ENCODE data around the gene SLC2A6.

The SLC2A6 gene

GRCh38 chr9:133491656-133491925 is 12.7 kb upstream of the SLC2A6 start:
- TF ChIP-seq CTCF (IDR thresholded peaks at IDR 0.05; ENCODE audit: low read depth, low read length, missing control alignments): no peak
- in situ Hi-C loops (cut with HindIII; ENCODE audit: low sequenced_read_pairs): no loop called here
- DNase-seq (ENCODE audit: low read depth): no peak
- H3K4me3 ChIP-seq (ENCODE audit: low read depth, low read length): no peak overlapping the region

DNA sequence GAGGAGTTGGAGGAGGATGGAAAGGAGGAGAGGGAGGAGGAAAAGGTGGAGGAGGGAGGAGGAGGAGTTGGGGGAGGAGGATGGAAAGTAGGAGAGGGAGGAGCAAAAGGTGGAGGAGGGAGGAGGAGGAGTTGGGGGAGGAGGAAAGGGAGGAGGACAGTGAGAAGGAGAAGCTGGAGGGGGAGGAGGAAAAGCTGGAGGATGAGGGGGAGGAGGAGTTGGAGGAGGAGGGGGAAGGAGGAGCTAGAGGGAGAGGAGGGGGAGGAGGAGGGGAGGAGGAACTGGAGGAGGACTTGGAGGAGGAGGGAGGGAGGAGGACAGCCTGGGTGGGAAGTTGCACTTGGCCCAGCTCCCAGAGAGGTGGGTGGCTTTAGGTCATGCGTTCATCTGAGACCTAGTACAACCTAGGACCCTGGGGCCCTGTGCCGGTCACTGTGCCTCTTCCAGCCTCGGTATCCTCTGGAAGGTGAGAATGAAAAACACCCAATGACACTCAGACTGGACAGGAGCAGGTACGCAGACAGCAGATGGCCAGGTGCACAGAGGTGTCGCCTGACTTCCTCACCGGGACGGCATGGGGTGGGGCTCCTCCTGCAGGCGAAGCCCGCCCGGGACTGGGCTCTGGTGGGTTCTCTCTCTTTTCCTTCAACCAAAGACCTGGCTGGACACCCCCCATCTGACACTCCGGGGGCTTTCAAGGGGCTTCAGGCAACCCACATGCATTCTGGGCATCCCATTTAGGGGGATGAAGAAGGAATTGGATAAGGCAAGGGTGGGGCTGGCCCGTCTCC is 12.2 kb upstream of the SLC2A6 start:
- in situ Hi-C loops (cut with HindIII; ENCODE audit: low sequenced_read_pairs): no loop called here
- no peak for TF ChIP-seq CTCF (IDR thresholded peaks at IDR 0.05; ENCODE audit: low read depth, low read length, missing control alignments)
- no peak overlapping the region for H3K4me3 ChIP-seq (ENCODE audit: low read depth, low read length)
- no peak for DNase-seq (ENCODE audit: low read depth)

GRCh38 chr9:133490201-133490681 is 11.3 kb upstream of the SLC2A6 start:
- no peak for TF ChIP-seq CTCF (IDR thresholded peaks at IDR 0.05; ENCODE audit: low read depth, low read length, missing control alignments)
- DNase-seq (ENCODE audit: low read depth): no peak
- in situ Hi-C loops (cut with HindIII; ENCODE audit: low sequenced_read_pairs): no loop called here
- no peak overlapping the region for H3K4me3 ChIP-seq (ENCODE audit: low read depth, low read length)

DNA sequence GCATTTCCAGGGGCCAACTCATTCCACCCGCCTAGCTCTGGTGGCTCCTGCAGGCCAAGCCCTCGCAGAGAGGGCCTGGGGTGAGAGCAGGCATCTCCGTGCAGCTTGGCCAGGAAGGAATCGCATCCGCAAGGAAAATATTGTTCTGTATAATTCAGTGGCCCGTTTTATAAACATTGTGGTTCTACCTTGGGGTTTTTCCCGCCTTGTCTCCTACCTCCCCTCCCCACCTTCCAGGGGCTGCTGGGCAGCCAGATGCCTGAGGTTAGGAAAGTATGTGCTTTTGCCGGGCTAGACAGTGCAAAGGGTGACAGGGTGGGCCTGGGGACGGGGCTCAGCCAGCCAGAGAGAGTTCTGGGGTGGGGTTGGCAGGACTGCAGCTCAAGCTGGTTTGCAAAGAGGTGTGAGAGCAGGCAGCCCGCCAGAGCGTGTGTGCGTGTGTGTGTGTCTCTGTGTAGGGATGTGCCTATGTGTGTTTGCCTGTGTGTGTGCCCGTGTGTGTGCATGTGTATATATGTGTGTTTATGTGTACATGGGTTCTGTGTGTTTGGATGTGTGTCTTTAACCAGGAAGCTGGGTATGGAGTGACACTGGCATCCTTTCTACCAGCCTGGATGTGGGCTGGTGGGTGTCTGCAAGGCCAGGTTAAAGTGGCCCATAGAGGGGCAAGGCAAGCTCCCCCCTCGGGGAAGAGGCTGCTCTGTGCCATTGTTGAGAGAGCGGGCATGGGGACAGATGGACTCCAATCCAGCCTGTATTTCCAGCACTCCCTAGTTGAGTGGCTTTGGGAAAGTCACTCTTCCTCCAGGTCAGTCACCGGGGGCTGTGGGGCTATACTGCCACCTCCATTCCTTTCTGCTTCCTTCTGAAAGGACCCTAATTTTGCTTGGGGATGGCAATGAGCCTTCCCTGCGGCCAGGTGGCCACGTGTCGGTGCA is 10.6 kb upstream of the SLC2A6 start:
- no peak overlapping the region for H3K4me3 ChIP-seq (ENCODE audit: low read depth, low read length)
- in situ Hi-C loops (cut with HindIII; ENCODE audit: low sequenced_read_pairs): no loop called here
- TF ChIP-seq CTCF (IDR thresholded peaks at IDR 0.05; ENCODE audit: low read depth, low read length, missing control alignments): no peak
- DNase-seq (ENCODE audit: low read depth): peak; percentile 44

DNA sequence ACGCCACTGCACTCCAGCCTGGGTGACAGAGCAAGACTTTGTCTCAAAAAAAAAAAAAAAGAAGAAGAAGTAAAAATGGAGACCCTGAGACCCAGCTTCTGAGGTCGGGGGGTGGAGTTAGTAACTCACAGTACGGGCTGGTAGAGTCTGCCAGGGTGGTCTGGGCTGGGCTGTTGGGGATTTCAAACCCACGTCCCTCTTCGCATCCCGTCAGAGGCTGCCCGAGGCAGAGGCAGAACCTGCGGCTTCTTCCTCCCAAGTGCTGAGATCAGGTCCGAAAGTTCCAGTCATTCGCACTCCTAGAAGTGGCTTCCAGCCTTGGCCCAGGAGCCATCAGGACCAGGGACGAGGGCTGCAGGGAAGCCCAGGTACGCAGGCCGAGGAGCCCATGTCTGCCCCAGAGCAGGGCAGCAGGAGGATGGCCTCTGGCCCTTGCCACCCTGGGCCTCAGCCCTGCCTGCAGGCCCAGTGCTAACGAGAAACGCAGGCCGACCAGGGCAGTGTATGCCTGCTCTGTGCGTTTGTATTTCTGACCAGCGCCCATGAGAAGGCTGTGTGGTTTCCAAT is 9.9 kb upstream of the SLC2A6 start:
- in situ Hi-C loops (cut with HindIII; ENCODE audit: low sequenced_read_pairs): no loop called here
- TF ChIP-seq CTCF (IDR thresholded peaks at IDR 0.05; ENCODE audit: low read depth, low read length, missing control alignments): no peak
- DNase-seq (ENCODE audit: low read depth): no peak
- H3K4me3 ChIP-seq (ENCODE audit: low read depth, low read length): no peak overlapping the region

DNA sequence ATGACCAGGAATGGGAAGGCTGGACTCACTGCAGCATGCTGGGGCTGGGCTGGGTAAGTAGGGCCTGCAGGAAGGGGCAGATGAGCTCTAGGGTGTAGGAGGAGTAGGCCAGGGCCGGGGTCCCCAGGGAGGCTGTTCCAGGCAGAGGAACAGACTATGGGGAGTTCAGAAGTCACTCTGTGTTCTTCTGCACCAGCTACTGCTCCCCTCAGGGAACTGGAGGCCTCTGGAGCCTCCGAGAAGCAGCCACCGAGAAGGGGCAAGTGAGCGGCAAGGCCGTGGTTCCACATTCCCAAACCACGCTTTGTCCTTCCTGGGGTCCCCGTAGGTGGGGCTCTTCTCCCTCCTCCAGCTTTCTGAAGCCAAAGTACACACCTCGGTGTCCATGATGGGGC is 8.4 kb upstream of the SLC2A6 start:
- in situ Hi-C loops (cut with HindIII; ENCODE audit: low sequenced_read_pairs): no loop called here
- H3K4me3 ChIP-seq (ENCODE audit: low read depth, low read length): no peak overlapping the region
- no peak for TF ChIP-seq CTCF (IDR thresholded peaks at IDR 0.05; ENCODE audit: low read depth, low read length, missing control alignments)
- no peak for DNase-seq (ENCODE audit: low read depth)

All from astrocyte of the cerebellum (primary cell).